PFSK-1 (cell line): ENCODE measurements around the gene BAG5. TPM values are rescaled to one million over a fixed set of nuclear protein-coding genes. Genes with fewer than 3 reads are reported as not detected.

Experiments
- FOXP2 ChIP-seq: optimal IDR thresholded peaks from 2 replicates; pipeline ENCODE3; 2011; ENCODE audit warnings: borderline replicate concordance, control low read depth, inconsistent platforms; ENCODE audit not compliant: insufficient read depth; ENCODE audit errors: extremely low read length, extremely low read depth
- POLR2AphosphoS5 ChIP-seq: IDR thresholded peaks from 2 replicates; pipeline ENCODE4 v1.6.1; 2012; ENCODE audit warnings: low read depth, mild to moderate bottlenecking, control low read depth, low read length, moderate library complexity
- SIN3A ChIP-seq: IDR thresholded peaks from 2 replicates; pipeline ENCODE4 v1.6.1; 2012; ENCODE audit warnings: mild to moderate bottlenecking, low read length, moderate library complexity, borderline replicate concordance; ENCODE audit not compliant: insufficient read depth
- TAF1 ChIP-seq: IDR thresholded peaks from 2 replicates; pipeline ENCODE4 v1.6.1; 2012; ENCODE audit warnings: low read length, control low read depth, borderline replicate concordance; ENCODE audit not compliant: insufficient read depth
- polyA plus RNA-seq: library from polyadenylated mRNA; unstranded; fragments of >200 nt; gene quantifications from one replicate; pipeline ENCODE4 v1.2.1, GENCODE V29; 2012; ENCODE audit warnings: low read depth, missing spikeins; ENCODE audit not compliant: insufficient read length
- TF ChIP-seq, protein P1 (sequence below), 2 experiments: IDR thresholded peaks; 2 replicates each; pipeline versions ENCODE4 v1.6.1 to v1.8.0; 2011 to 2012; ENCODE audit warnings: low read depth in 2 of 2, low read length in 2 of 2, control low read depth in 1 of 2, inconsistent platforms in 1 of 2, mild to moderate bottlenecking in 1 of 2, moderate library complexity in 1 of 2; ENCODE audit not compliant: insufficient read depth in 1 of 2

The BAG5 gene
- 7.2 TPM for polyA plus RNA-seq

DNA sequence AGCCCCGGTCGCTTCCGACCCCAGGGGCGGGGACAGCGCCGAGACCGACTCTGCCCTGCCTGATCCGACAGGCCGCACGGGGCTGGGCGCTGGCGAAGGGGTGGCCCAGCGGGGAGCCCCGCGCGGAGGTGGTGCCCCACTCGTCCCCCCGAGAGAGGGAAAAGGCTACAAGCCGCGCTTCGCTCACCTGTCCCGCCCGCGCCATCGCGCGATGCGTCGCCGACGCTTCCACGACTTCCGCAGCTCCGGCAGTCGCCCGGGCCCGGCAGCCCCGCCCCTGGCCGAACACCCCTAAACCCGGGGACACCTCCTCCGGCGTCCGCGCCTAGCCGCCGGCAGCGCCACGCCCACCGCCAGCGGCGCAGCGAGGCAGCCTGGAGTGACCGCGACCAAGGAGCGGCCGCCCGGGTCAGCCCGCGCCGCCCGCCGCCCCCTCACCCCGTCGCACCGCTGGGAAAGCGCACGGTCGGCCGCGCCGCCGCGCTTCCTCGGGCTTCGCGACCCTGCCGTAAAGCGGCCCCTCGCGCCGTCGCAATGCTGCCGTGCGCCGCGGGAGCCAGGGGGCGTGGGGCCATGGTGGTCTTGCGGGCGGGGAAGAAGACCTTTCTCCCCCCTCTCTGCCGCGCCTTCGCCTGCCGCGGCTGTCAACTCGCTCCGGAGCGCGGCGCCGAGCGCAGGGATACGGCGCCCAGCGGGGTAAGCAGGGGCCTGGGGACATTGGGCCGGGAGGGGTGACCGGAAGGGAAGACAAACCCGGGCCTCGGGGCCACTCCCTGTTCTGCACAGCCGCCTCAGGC lies at the start of gene BAG5, which contains the start of gene COA8:
TSS of gene BAG5 (minus strand) at position 229 of the 797 bp plus-strand sequence. CDS start 1,493 bp downstream, outside the sequence.
TSS of gene COA8 (plus strand) at position 532 of the 797 bp plus-strand sequence. CDS start at position 574, 42 bp downstream.
- TF ChIP-seq TAF1 (no peak), FOXP2 (peak; percentile 10), POLR2AphosphoS5 (no peak; the same call in 1 of the 2 replicates)

- no peak for TF ChIP-seq SIN3A
Observed at GRCh38 chr14:103611215-103611614, 48.8 kb upstream of the BAG5 start.

DNA sequence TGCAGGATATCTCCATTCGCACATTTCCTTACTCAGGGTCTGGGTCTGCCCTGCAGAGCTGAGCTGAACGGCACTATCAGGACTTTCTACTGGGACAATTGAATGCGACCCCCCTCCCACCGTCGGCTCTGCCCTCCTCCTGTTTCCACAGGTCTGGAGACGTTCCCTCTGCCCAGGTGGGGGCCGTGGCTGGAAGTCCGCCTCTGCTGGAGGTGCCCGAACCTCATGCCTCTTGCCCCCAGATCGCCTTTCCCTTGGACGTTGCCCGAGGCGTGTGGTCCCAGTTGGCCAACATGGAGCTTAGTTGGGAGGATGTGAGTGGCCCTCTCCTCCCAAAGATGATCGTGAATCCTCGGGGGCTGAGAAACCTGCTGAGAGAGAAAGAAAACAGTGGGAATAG lies 45.4 kb upstream of the BAG5 start:
- TF ChIP-seq POLR2AphosphoS5: no peak
- TF ChIP-seq TAF1: no peak
- no peak for TF ChIP-seq SIN3A
- no peak for TF ChIP-seq FOXP2
- TF ChIP-seq, protein P1, sequence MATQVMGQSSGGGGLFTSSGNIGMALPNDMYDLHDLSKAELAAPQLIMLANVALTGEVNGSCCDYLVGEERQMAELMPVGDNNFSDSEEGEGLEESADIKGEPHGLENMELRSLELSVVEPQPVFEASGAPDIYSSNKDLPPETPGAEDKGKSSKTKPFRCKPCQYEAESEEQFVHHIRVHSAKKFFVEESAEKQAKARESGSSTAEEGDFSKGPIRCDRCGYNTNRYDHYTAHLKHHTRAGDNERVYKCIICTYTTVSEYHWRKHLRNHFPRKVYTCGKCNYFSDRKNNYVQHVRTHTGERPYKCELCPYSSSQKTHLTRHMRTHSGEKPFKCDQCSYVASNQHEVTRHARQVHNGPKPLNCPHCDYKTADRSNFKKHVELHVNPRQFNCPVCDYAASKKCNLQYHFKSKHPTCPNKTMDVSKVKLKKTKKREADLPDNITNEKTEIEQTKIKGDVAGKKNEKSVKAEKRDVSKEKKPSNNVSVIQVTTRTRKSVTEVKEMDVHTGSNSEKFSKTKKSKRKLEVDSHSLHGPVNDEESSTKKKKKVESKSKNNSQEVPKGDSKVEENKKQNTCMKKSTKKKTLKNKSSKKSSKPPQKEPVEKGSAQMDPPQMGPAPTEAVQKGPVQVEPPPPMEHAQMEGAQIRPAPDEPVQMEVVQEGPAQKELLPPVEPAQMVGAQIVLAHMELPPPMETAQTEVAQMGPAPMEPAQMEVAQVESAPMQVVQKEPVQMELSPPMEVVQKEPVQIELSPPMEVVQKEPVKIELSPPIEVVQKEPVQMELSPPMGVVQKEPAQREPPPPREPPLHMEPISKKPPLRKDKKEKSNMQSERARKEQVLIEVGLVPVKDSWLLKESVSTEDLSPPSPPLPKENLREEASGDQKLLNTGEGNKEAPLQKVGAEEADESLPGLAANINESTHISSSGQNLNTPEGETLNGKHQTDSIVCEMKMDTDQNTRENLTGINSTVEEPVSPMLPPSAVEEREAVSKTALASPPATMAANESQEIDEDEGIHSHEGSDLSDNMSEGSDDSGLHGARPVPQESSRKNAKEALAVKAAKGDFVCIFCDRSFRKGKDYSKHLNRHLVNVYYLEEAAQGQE (IDR thresholded peaks at IDR 0.05; ENCODE audit: insufficient read depth in 1 of 2, low read depth in 2 of 2, low read length in 2 of 2): no peak

DNA sequence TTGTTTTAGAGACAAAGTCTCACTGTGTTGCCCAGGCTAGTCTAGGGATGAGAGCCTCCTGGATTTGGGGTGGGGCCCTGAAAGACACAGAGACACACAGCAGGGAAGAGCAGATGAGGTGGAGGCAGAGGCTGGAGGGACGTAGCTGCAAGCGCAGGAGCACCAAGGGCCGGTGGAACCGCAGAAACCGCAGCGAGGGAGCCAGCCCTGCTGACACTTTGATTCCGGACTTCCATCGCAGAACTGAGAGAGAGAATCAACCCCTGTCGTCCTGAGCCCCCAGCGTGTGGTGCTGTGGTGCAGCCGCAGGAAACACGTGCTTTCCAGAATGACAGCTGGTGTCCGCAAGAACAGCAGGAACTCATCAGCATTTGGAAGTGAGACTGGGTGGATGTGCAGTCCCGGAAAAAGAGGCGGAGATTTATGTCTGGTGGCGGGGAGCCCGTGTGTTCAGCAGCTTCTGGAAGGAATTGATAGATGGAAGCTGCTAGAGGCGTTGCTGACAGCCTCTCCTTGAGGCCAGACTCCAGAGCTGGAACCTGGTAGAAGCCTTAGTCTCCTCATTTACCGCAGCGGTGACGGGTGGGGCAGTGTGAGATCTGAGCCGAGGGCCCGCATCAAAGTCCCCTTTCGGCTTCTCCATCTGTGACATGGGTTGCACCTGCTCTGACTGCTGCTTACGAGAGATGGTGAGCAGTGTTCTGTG lies 44.7 kb upstream of the BAG5 start:
- TF ChIP-seq SIN3A (peak; percentile 98), TAF1 (no peak), FOXP2 (peak; percentile 80), POLR2AphosphoS5 (no peak)
- TF ChIP-seq, protein P1 (IDR thresholded peaks at IDR 0.05; ENCODE audit: insufficient read depth in 1 of 2, low read depth in 2 of 2, low read length in 2 of 2): no peak

- TF ChIP-seq, protein P1 (IDR thresholded peaks at IDR 0.05; ENCODE audit: insufficient read depth in 1 of 2, low read depth in 2 of 2, low read length in 2 of 2): no peak
- TF ChIP-seq TAF1: no peak
- no peak for TF ChIP-seq SIN3A
- no peak for TF ChIP-seq FOXP2
- no peak for TF ChIP-seq POLR2AphosphoS5
Observed at GRCh38 chr14:103604620-103605019, 42.2 kb upstream of the BAG5 start.
